ENCODE measurements around the gene ARX.
A peak's percentile ranks its signal among the peaks of the same experiment; 100 is the strongest.

Gene ARX

GRCh38 chrX:25017667-25018247 lies 2.0 kb upstream of the ARX start:
- no peak overlapping the region for H3K27ac ChIP-seq
- H4K20me1 ChIP-seq = peaks cover 96% of the 10 kb centered on the region
- no peak overlapping the region for H3K4me2 ChIP-seq
- no peak overlapping the region for H3K4me3 ChIP-seq
- no peak overlapping the region for H3K9ac ChIP-seq
- H3K9me3 ChIP-seq = peaks cover 49% of the 10 kb centered on the region
- peaks cover 6% of the 10 kb centered on the region for H3K4me1 ChIP-seq
- no peaks in the 10 kb centered on the region for H3K36me3 ChIP-seq
- TF ChIP-seq Cebpa-rat (IDR thresholded peaks at IDR 0.05) = no peak
- peaks cover 100% of the 10 kb centered on the region for H3K27me3 ChIP-seq

GRCh38 chrX:25016938-25017598 lies 1.3 kb upstream of the ARX start:
- no peak overlapping the region for H3K27ac ChIP-seq
- TF ChIP-seq Cebpa-rat (IDR thresholded peaks at IDR 0.05) = no peak
- H3K9me3 ChIP-seq = peaks cover 42% of the 10 kb centered on the region
- no peak overlapping the region for H3K4me3 ChIP-seq
- H3K4me1 ChIP-seq = peaks cover 10% of the 10 kb centered on the region
- peaks cover 100% of the 10 kb centered on the region for H3K27me3 ChIP-seq
- no peaks in the 10 kb centered on the region for H3K36me3 ChIP-seq
- H4K20me1 ChIP-seq = peaks cover 96% of the 10 kb centered on the region
- H3K9ac ChIP-seq = no peak overlapping the region
- no peak overlapping the region for H3K4me2 ChIP-seq

GRCh38 chrX:25016361-25016671 lies 551 bp upstream of the ARX start:
- Histone ChIP-seq H3K9me3 (peaks cover 35% of the 10 kb centered on the region), H3K4me3 (no peak overlapping the region), H3K4me2 (no peak overlapping the region), H3K27ac (no peak overlapping the region), H3K4me1 (peaks cover 15% of the 10 kb centered on the region), H3K27me3 (peaks cover 100% of the 10 kb centered on the region), H3K9ac (no peak overlapping the region), H3K36me3 (no peaks in the 10 kb centered on the region), H4K20me1 (peaks cover 99% of the 10 kb centered on the region)
- TF ChIP-seq Cebpa-rat (IDR thresholded peaks at IDR 0.05) = no peak

GRCh38 chrX:25014366-25014838 lies 1.4 kb downstream of the ARX start:
- H3K27me3 ChIP-seq = peaks cover 100% of the 10 kb centered on the region
- no peaks in the 10 kb centered on the region for H3K36me3 ChIP-seq
- no peak overlapping the region for H3K4me2 ChIP-seq
- peaks cover 18% of the 10 kb centered on the region for H3K9me3 ChIP-seq
- peaks cover 15% of the 10 kb centered on the region for H3K4me1 ChIP-seq
- no peak overlapping the region for H3K9ac ChIP-seq
- no peak for TF ChIP-seq Cebpa-rat (IDR thresholded peaks at IDR 0.05)
- H4K20me1 ChIP-seq = peaks cover 99% of the 10 kb centered on the region
- no peak overlapping the region for H3K27ac ChIP-seq
- no peak overlapping the region for H3K4me3 ChIP-seq

- peaks cover 100% of the 10 kb centered on the region for H3K27me3 ChIP-seq
- peak overlapping the region; percentile 49 for H3K4me3 ChIP-seq
- peak overlapping the region; percentile 59 for H3K4me2 ChIP-seq
- no peaks in the 10 kb centered on the region for H3K36me3 ChIP-seq
- H3K9ac ChIP-seq = no peak overlapping the region
- H3K9me3 ChIP-seq = peaks cover 18% of the 10 kb centered on the region
- TF ChIP-seq Cebpa-rat (IDR thresholded peaks at IDR 0.05) = no peak
- peaks cover 15% of the 10 kb centered on the region for H3K4me1 ChIP-seq
- no peak overlapping the region for H3K27ac ChIP-seq
- H4K20me1 ChIP-seq = peaks cover 99% of the 10 kb centered on the region
Observed at GRCh38 chrX:25013632-25014365, 2.0 kb downstream of the ARX start.

- Histone ChIP-seq H3K27ac (no peak overlapping the region), H3K36me3 (no peaks in the 10 kb centered on the region), H3K9ac (no peak overlapping the region), H3K9me3 (peaks cover 18% of the 10 kb centered on the region), H3K27me3 (peaks cover 100% of the 10 kb centered on the region), H3K4me2 (peak overlapping the region; percentile 59), H3K4me1 (peaks cover 15% of the 10 kb centered on the region), H3K4me3 (peak overlapping the region; percentile 49), H4K20me1 (peaks cover 99% of the 10 kb centered on the region)
- TF ChIP-seq Cebpa-rat (IDR thresholded peaks at IDR 0.05) = no peak
Observed at GRCh38 chrX:25012793-25013631, 2.8 kb downstream of the ARX start.

- Histone ChIP-seq H3K27ac (no peak overlapping the region), H3K27me3 (peaks cover 100% of the 10 kb centered on the region), H3K4me3 (peak overlapping the region; percentile 49; the same call in 1 of the 2 replicates), H3K36me3 (no peaks in the 10 kb centered on the region), H4K20me1 (peaks cover 99% of the 10 kb centered on the region), H3K4me1 (peaks cover 15% of the 10 kb centered on the region), H3K4me2 (peak overlapping the region; percentile 59), H3K9me3 (peaks cover 18% of the 10 kb centered on the region), H3K9ac (no peak overlapping the region)
- TF ChIP-seq Cebpa-rat (IDR thresholded peaks at IDR 0.05) = no peak
Observed at GRCh38 chrX:25012433-25012735, 3.4 kb downstream of the ARX start.

- Histone ChIP-seq H3K4me2 (peak overlapping the region; percentile 59), H3K4me3 (0 out of 2 replicates have a peak overlapping the region, but pooled peaks have one; percentile 49), H4K20me1 (peaks cover 99% of the 10 kb centered on the region), H3K27ac (no peak overlapping the region), H3K36me3 (no peaks in the 10 kb centered on the region), H3K9me3 (peaks cover 15% of the 10 kb centered on the region), H3K27me3 (peaks cover 100% of the 10 kb centered on the region), H3K4me1 (peaks cover 15% of the 10 kb centered on the region), H3K9ac (no peak overlapping the region)
- TF ChIP-seq Cebpa-rat (IDR thresholded peaks at IDR 0.05) = no peak
Observed at GRCh38 chrX:25011589-25012432, 4.0 kb downstream of the ARX start.
